Midbrain (tissue), 1 donor: ENCODE measurements around the gene ADARB1.

ENCODE experiments used
- DNase-seq: peaks from one replicate; lab custom pipeline; 2025; lab: John Stamatoyannopoulos, UW

Gene ADARB1

DNA sequence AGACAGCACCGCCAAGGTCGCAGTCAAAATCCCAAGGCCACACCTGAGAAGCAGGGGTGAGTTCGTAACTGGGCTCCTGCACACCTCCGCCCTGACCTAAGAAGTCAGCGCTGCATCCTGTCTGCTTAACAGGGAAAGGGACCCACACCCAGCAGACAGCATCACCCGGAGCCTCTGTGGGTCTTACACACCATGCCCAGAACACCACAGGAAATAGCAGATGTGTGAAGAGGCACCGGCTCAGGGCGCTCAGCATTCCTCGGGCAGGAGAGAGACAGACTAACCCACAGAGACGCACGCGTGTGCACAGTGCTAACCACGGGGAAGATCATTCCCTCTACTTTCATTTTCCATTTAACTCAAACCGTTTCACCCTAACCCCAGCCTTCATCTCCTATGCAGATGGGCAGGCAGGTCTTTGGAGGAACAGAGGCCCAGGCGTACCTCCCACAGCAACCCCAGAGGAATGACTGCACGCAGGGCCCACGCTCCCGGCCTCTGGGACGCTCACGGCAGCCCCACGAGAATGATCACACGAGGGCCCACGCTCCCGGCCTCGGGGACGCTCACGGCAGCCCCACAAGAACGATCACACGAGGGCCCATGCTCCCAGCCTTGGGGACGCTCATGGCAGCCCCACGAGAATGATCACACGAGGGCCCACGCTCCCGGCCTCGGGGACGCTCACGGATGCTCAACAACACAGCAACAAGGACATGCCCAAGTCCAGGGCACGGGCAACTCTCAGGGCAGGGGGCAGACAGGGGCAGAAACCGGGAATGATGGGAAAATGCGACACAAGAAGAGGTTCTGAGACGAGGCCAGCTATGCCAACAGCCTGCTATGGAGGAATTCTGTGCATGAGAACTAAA is 192.4 kb downstream of the ADARB1 start:
- no peak for DNase-seq

DNA sequence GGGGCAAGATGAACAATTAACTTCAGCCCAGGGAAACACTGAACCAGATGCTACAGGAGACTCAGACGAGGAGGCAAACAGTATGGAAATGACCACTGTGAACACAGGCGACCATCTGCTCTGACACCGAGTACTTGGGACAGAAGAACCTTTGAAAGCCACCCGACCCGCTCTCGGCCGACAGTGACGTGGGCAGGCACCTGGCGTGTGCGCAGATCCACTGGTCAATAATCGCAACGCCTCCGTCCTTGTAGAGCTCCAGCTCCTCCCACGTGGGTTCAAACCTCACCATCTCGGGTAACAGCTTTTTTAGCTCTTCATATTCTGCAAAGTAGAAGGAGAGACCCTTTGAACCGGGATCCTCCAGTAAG is 193.0 kb downstream of the ADARB1 start:
- DNase-seq, result no peak

DNA sequence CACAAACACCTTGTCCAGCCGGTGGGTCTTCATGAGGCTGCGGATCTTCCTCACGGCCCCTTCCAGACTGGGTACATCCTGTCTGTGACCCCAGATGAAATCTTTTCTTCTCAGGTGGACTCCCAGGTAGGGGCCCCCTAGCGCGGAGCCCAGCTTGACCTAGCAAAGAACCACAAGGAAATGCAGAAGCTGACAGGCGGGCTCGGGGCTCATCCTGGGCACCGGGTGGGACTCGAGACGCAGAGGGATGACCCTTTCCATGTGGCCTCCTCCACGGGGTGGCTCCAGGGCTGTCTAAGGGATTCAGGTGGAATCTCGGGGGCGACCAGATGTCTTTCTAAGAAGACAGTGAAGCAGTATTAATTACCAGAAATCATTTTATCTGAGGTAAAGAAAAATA is 195.5 kb downstream of the ADARB1 start:
- DNase-seq, result no peak

DNA sequence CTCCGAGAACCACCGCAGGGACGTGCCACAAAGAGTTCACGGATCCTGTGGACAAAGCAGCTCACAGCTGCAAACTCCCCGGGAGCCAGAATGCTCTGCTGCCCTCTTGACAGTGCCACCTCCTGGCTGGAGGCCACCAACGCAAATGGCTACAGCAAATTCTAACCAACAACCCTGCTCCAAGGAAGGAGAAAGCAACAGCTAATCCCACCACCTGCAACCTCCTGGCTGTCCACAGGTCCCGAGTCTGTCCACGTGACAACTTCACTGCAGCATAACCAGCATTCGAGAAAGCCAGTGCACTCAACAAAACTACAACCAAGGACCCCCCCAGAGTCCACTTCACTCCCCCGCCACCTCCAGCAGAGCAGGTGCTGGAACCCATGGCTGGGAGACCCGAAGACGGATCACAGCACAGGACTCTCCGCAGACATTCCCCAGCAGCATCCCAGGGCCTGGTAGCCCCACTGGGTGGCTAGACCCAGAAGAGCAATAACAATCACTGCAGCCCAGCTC is 196.0 kb downstream of the ADARB1 start:
- no peak for DNase-seq
